Measurements from ENCODE around the gene MYEF2. TPM values are rescaled to one million over a fixed set of nuclear protein-coding genes. Genes with fewer than 3 reads are reported as not detected.

Gene MYEF2
- total RNA-seq, 1 donor from 2014 or later = 22.6 TPM

DNA sequence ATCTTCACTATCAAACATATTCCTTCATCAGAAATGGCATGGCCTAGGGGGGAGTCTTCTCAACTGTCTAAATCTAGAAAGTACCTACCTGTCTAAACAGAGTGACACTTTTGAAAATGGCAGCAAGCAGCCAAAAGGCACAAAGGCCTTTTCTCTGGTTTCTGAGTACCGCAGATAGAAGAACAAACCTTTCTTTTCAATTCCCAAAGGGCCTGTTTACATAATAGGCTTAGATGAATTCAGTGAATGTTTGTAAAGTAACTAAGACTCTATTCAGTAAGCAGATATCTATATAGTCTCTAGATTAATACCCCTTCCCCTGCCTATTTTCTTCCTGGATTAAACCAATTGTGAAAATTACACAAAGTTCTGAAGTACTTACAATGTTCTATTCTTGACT is 7.1 kb downstream of the MYEF2 start:
- Histone ChIP-seq H2AFZ (ENCODE audit: low read depth, low read length) (no peak overlapping the region), H3K9ac (ENCODE audit: low read length) (no peak overlapping the region), H3K27me3 (ENCODE audit: insufficient read depth, low read length) (no peaks in the 10 kb centered on the region), H3K79me2 (ENCODE audit: insufficient read depth, low read length) (peaks cover 51% of the 10 kb centered on the region), H3K4me1 (ENCODE audit: insufficient read depth, low read length) (no peaks in the 10 kb centered on the region), H3K36me3 (ENCODE audit: insufficient read depth, low read length) (no peaks in the 10 kb centered on the region), H3K27ac (ENCODE audit: low read depth, low read length) (no peak overlapping the region), H3K4me3 (ENCODE audit: insufficient read depth, low read depth, low read length) (no peak overlapping the region), H3K4me2 (ENCODE audit: low read length) (no peak overlapping the region), H3K9me3 (ENCODE audit: insufficient read depth, low read depth, low read length) (no peaks in the 10 kb centered on the region), H4K20me1 (ENCODE audit: insufficient read depth, low read length) (no peaks in the 10 kb centered on the region)
- Mint-ChIP-seq H3K4me3 (ENCODE audit: unreplicated experiment) (no peak overlapping the region), H3K4me1 (ENCODE audit: low read depth, unreplicated experiment) (no peaks in the 10 kb centered on the region), H3K27me3 (ENCODE audit: low read depth, unreplicated experiment) (no peaks in the 10 kb centered on the region), H3K9me3 (ENCODE audit: unreplicated experiment) (no peaks in the 10 kb centered on the region), H3K27ac (ENCODE audit: unreplicated experiment) (no peak overlapping the region), H3K36me3 (ENCODE audit: low read depth, unreplicated experiment) (no peaks in the 10 kb centered on the region)
- TF ChIP-seq EZH2 (IDR thresholded peaks at IDR 0.05; ENCODE audit: insufficient read depth, low read length) = no peak
- TF ChIP-seq, protein P1, sequence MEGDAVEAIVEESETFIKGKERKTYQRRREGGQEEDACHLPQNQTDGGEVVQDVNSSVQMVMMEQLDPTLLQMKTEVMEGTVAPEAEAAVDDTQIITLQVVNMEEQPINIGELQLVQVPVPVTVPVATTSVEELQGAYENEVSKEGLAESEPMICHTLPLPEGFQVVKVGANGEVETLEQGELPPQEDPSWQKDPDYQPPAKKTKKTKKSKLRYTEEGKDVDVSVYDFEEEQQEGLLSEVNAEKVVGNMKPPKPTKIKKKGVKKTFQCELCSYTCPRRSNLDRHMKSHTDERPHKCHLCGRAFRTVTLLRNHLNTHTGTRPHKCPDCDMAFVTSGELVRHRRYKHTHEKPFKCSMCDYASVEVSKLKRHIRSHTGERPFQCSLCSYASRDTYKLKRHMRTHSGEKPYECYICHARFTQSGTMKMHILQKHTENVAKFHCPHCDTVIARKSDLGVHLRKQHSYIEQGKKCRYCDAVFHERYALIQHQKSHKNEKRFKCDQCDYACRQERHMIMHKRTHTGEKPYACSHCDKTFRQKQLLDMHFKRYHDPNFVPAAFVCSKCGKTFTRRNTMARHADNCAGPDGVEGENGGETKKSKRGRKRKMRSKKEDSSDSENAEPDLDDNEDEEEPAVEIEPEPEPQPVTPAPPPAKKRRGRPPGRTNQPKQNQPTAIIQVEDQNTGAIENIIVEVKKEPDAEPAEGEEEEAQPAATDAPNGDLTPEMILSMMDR (IDR thresholded peaks at IDR 0.05; ENCODE audit: insufficient read depth, low read depth, low read length) = no peak
- FAIRE-seq (no peak), DNase-seq (ENCODE audit: low read depth) (no peak)

DNA sequence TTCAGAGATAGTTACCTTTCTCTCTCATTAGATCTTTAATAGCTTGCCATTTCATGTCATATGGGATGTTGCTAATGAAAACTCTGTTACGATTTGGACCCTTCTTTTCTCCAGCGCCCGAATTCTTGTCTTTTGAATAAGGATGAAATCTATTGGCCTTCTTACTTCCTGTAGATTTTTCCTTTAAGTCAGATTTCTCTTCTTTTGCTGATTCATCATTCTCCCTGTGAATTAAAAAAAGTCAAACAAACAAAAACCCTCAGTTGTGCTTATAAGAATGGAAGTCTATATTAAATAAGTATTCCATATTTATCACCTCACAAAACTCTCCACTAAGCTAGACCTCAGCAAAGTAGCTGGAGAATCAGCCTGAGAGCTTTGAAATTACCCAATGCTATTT is 9.5 kb downstream of the MYEF2 start:
- Histone ChIP-seq H2AFZ (ENCODE audit: low read depth, low read length) (no peak overlapping the region), H3K9ac (ENCODE audit: low read length) (no peak overlapping the region), H4K20me1 (ENCODE audit: insufficient read depth, low read length) (no peaks in the 10 kb centered on the region), H3K79me2 (ENCODE audit: insufficient read depth, low read length) (peaks cover 28% of the 10 kb centered on the region), H3K4me2 (ENCODE audit: low read length) (no peak overlapping the region), H3K4me3 (ENCODE audit: insufficient read depth, low read depth, low read length) (no peak overlapping the region), H3K9me3 (ENCODE audit: insufficient read depth, low read depth, low read length) (no peaks in the 10 kb centered on the region), H3K27me3 (ENCODE audit: insufficient read depth, low read length) (no peaks in the 10 kb centered on the region), H3K36me3 (ENCODE audit: insufficient read depth, low read length) (no peaks in the 10 kb centered on the region), H3K4me1 (ENCODE audit: insufficient read depth, low read length) (no peaks in the 10 kb centered on the region), H3K27ac (ENCODE audit: low read depth, low read length) (no peak overlapping the region)
- H3K9me3 Mint-ChIP-seq (ENCODE audit: unreplicated experiment) = no peaks in the 10 kb centered on the region
- TF ChIP-seq EZH2 (IDR thresholded peaks at IDR 0.05; ENCODE audit: insufficient read depth, low read length) = no peak
- TF ChIP-seq, protein P1 (IDR thresholded peaks at IDR 0.05; ENCODE audit: insufficient read depth, low read depth, low read length) = no peak
- H3K4me3 Mint-ChIP-seq (ENCODE audit: unreplicated experiment) = no peak overlapping the region
- H3K4me1 Mint-ChIP-seq (ENCODE audit: low read depth, unreplicated experiment) = no peaks in the 10 kb centered on the region
- H3K36me3 Mint-ChIP-seq (ENCODE audit: low read depth, unreplicated experiment) = no peaks in the 10 kb centered on the region
- no peaks in the 10 kb centered on the region for H3K27me3 Mint-ChIP-seq (ENCODE audit: low read depth, unreplicated experiment)
- no peak for DNase-seq (ENCODE audit: low read depth)
- no peak overlapping the region for H3K27ac Mint-ChIP-seq (ENCODE audit: unreplicated experiment)
- no peak for FAIRE-seq

DNA sequence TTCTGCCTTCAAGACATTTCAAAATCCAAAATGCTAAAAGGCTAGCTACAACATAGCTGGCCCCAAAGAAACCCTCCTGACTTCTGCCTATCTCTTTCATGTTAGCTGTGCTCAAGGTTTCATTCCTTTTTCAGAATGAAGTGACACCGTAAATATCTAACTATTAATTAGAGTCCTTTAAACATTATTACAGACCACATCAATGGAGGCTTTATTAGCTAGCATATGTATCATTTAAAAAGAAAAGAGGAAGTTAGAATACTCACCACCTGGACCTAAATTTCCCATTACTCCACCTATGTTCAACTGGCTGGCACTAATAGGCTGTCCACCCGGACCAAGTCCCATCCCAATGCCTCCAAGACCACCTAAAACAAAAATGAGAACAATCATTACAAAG is 24.6 kb downstream of the MYEF2 start:
- peaks cover 6% of the 10 kb centered on the region for H3K4me1 Mint-ChIP-seq (ENCODE audit: low read depth, unreplicated experiment)
- peaks cover 4% of the 10 kb centered on the region for H3K4me1 ChIP-seq (ENCODE audit: insufficient read depth, low read length)
- TF ChIP-seq, protein P1 (IDR thresholded peaks at IDR 0.05; ENCODE audit: insufficient read depth, low read depth, low read length) = no peak
- TF ChIP-seq EZH2 (IDR thresholded peaks at IDR 0.05; ENCODE audit: insufficient read depth, low read length) = no peak
- no peaks in the 10 kb centered on the region for H3K27me3 ChIP-seq (ENCODE audit: insufficient read depth, low read length)
- H3K36me3 ChIP-seq (ENCODE audit: insufficient read depth, low read length) = no peaks in the 10 kb centered on the region
- H2AFZ ChIP-seq (ENCODE audit: low read depth, low read length) = no peak overlapping the region
- no peaks in the 10 kb centered on the region for H3K27me3 Mint-ChIP-seq (ENCODE audit: low read depth, unreplicated experiment)
- no peaks in the 10 kb centered on the region for H3K9me3 ChIP-seq (ENCODE audit: insufficient read depth, low read depth, low read length)
- H3K9me3 Mint-ChIP-seq (ENCODE audit: unreplicated experiment) = no peaks in the 10 kb centered on the region
- H3K4me3 Mint-ChIP-seq (ENCODE audit: unreplicated experiment) = no peak overlapping the region
- FAIRE-seq (no peak), DNase-seq (ENCODE audit: low read depth) (no peak)
- no peak overlapping the region for H3K4me3 ChIP-seq (ENCODE audit: insufficient read depth, low read depth, low read length)
- no peak overlapping the region for H3K4me2 ChIP-seq (ENCODE audit: low read length)
- H3K27ac Mint-ChIP-seq (ENCODE audit: unreplicated experiment) = no peak overlapping the region
- no peaks in the 10 kb centered on the region for H4K20me1 ChIP-seq (ENCODE audit: insufficient read depth, low read length)
- no peak overlapping the region for H3K27ac ChIP-seq (ENCODE audit: low read depth, low read length)
- no peaks in the 10 kb centered on the region for H3K36me3 Mint-ChIP-seq (ENCODE audit: low read depth, unreplicated experiment)
- H3K9ac ChIP-seq (ENCODE audit: low read length) = no peak overlapping the region
- H3K79me2 ChIP-seq (ENCODE audit: insufficient read depth, low read length) = no peaks in the 10 kb centered on the region

Measured in astrocyte (in vitro differentiated cells and primary cell).